PFSK-1 (cell line): Measurements from ENCODE around the gene SLCO3A1.

Experiments
- POLR2AphosphoS5 ChIP-seq: IDR thresholded peaks from 2 replicates; pipeline ENCODE4 v1.6.1; 2012; ENCODE audit warnings: low read depth, mild to moderate bottlenecking, control low read depth, low read length, moderate library complexity
- REST ChIP-seq, 2 experiments: IDR thresholded peaks; 2 replicates each; pipeline versions ENCODE4 v1.6.1 to v1.8.0; 2011 to 2012; ENCODE audit warnings: low read depth in 2 of 2, low read length in 2 of 2, control low read depth in 1 of 2, inconsistent platforms in 1 of 2, mild to moderate bottlenecking in 1 of 2, moderate library complexity in 1 of 2; ENCODE audit not compliant: insufficient read depth in 1 of 2
- TAF1 ChIP-seq: IDR thresholded peaks from 2 replicates; pipeline ENCODE4 v1.6.1; 2012; ENCODE audit warnings: low read length, control low read depth, borderline replicate concordance; ENCODE audit not compliant: insufficient read depth

GRCh38 chr15:91871837-91872236 lies 18.3 kb downstream of the SLCO3A1 start:
- TF ChIP-seq TAF1, result no peak
- TF ChIP-seq POLR2AphosphoS5, result no peak
- TF ChIP-seq REST (IDR thresholded peaks at IDR 0.05; ENCODE audit: insufficient read depth in 1 of 2, low read depth in 2 of 2, low read length in 2 of 2), result no peak
